NCI-H146 (cell line): ENCODE measurements around the gene NCOA5.
"Not testable (repeated sequence)": the region's sequence is repeated elsewhere in the genome, so short reads cannot be mapped to it uniquely, and the experiment has no call there.

Source experiments
- DNase-seq: peaks from one replicate; lab custom pipeline; 2025; lab: John Stamatoyannopoulos, UW

Gene NCOA5

GRCh38 chr20:46120136-46120535 is 30.4 kb upstream of the NCOA5 start:
- DNase-seq: no peak

- no peak for DNase-seq
Observed at GRCh38 chr20:46119547-46119946, 29.8 kb upstream of the NCOA5 start.

- DNase-seq: no peak
Observed at GRCh38 chr20:46119028-46119546, 29.3 kb upstream of the NCOA5 start.

- DNase-seq: no peak
Observed at GRCh38 chr20:46118481-46119020, 28.8 kb upstream of the NCOA5 start.

GRCh38 chr20:46117704-46118467 is 28.1 kb upstream of the NCOA5 start, which contains the start of gene CD40:
Gene CD40 (plus strand): TSS chr20:46118314. CDS start chr20:46118344, 30 bp downstream.
- DNase-seq: peak; percentile 61

GRCh38 chr20:46114449-46114848 is 24.7 kb upstream of the NCOA5 start:
- no peak for DNase-seq

- DNase-seq: no peak
Observed at GRCh38 chr20:46113113-46113470, 23.3 kb upstream of the NCOA5 start.

GRCh38 chr20:46112430-46113112 is 22.8 kb upstream of the NCOA5 start:
- no peak for DNase-seq

GRCh38 chr20:46111836-46112212 is 22.1 kb upstream of the NCOA5 start:
- DNase-seq: no peak

GRCh38 chr20:46111028-46111835 is 21.5 kb upstream of the NCOA5 start:
- DNase-seq: no peak

GRCh38 chr20:46108976-46109375 is 19.2 kb upstream of the NCOA5 start:
- DNase-seq: no peak

- no peak for DNase-seq
Observed at GRCh38 chr20:46108435-46108841, 18.7 kb upstream of the NCOA5 start.

GRCh38 chr20:46107061-46107460 is 17.3 kb upstream of the NCOA5 start:
- no peak for DNase-seq

- no peak for DNase-seq
Observed at GRCh38 chr20:46104262-46104661, 14.5 kb upstream of the NCOA5 start.

GRCh38 chr20:46102940-46103339 is 13.2 kb upstream of the NCOA5 start:
- no peak for DNase-seq

- no peak for DNase-seq
Observed at GRCh38 chr20:46101957-46102356, 12.2 kb upstream of the NCOA5 start.

GRCh38 chr20:46100988-46101387 is 11.2 kb upstream of the NCOA5 start:
- DNase-seq: no peak

GRCh38 chr20:46100444-46100843 is 10.7 kb upstream of the NCOA5 start:
- DNase-seq: not testable (repeated sequence)

GRCh38 chr20:46099491-46100287 is 9.9 kb upstream of the NCOA5 start:
- DNase-seq: no peak

- no peak for DNase-seq
Observed at GRCh38 chr20:46093531-46093930, 3.8 kb upstream of the NCOA5 start.
